Activated T-cell treated with anti-CD3 and anti-CD28 coated beads, Interleukin-2, amount 50 U/mL, for 48 hours (primary cell): ENCODE results near the gene LIMD2.

ENCODE experiments used
- DNase-seq, 2 experiments: peaks; one replicate each; pipeline ENCODE4 v3.0.0-alpha.2; 2020

Gene LIMD2

DNA sequence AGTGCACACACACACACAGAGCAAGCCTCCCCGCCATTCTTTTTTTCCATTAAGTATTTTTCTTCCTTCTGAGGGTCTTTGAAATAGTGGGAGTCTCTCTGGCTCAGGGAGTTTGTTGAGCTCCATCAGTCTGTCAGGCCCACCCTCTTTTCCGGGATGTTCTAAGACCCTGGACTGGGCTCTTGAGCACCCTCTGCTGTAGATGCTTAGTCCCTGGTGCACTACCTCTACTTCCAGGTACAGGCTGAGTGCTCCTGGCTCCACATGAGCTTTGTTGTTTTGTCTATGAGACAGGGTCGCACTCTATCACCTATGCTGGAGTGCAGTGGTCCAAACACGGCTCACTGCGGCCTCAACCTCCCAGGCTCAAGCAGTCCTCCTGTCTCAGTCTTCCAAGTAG lies 20.7 kb downstream of the LIMD2 start:
- DNase-seq = no peak

DNA sequence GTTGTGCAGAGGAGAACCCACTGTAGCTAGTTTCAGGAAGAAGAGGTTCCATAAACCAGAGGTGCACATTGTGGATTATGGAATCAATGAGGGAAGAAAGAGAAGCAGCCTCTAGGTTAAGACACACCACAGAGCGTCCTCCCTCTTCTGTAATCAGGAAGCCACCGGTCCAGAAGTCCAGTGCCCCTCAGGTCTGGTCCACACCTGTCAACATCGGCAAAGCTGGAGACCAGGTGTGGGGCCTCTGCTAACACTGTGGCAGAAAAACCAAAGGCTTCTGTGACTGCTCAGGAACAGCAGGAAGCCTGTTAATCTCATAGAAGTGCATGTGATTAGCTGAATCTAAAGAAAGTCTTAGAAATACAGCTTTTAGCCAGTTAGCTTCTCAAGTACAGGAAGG lies 23.3 kb downstream of the LIMD2 start:
- no peak for DNase-seq

DNA sequence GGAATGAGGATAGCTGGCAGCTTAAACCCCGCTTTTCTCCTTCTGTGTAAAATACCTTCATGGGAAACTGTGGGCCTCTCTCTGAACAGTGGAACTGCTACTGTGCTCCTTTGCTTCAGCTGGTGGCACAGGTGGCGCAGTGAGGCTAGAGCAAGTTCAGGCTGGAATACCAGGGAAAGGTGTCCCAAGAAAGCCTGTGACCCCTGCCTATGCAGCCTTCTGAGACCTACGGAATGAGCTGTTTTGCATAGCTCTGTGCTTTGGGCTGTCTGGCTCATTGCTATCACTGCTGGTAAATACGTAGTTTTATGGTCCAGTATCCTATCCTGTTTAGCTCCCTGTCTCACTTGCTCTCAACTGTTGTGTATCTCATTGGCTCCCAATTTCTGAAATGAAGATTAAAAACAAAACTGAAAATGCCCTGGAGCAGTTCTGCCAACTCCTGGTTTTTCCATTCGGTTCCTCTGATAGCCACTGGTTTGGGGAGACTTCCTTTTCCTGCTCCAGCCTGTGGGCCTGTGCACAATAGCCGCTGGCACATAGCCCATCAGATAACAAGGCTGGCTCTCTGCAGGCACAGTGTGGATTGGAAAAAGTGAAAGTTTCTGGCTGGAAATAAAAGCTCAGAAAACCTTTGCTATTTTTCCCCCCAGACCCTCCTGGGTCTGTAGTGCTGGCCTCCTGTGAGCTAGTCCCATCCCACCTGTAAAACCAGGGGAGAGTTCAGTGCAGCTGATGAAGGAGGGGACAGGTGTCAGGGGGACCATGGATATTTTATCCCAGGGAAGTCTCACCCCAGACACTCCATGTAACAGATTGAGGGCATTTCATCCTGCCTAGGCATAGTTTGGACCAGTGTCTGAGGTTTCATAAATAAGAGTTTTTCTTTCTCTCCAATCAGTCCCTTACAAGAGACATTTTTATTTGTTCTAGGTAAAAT lies 24.0 kb downstream of the LIMD2 start:
- no peak for DNase-seq

DNA sequence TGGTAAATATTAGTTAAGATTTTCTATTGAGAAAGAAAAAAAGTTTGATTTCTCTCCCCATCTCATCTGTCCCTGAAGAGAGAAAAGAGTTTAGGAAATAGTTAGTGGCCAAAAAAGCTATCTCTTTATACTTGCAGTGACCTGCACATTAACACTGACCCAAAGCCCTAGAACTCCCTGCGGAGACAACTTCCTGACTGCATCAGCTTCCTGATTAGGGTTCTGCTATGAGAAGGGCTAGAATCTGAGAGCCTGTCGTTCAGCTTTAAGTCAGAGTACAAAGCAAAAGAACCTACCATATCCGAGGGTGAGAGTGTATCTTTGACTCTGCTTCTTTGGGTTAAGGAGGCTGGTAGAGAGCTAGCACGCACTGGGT lies 24.7 kb downstream of the LIMD2 start:
- no peak for DNase-seq

DNA sequence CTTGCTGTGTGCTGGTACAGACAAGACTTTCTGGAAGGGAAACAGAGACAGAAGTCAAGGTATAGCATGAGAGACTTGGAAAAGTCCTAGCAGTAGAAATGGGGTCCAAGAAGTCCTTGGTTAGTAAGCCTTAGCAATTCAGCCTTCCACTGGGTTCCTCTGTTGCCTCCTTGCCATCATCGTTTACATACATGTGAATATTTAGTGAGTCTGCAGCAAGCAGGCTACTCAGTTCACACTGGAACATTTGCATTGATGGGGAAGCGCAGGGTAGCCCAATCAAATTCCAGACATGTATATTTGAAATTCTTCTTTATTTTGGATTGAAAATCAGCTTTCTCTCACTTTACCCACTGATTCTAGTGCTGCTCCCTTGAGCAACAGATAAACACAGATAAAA lies 27.1 kb downstream of the LIMD2 start:
- no peak for DNase-seq

DNA sequence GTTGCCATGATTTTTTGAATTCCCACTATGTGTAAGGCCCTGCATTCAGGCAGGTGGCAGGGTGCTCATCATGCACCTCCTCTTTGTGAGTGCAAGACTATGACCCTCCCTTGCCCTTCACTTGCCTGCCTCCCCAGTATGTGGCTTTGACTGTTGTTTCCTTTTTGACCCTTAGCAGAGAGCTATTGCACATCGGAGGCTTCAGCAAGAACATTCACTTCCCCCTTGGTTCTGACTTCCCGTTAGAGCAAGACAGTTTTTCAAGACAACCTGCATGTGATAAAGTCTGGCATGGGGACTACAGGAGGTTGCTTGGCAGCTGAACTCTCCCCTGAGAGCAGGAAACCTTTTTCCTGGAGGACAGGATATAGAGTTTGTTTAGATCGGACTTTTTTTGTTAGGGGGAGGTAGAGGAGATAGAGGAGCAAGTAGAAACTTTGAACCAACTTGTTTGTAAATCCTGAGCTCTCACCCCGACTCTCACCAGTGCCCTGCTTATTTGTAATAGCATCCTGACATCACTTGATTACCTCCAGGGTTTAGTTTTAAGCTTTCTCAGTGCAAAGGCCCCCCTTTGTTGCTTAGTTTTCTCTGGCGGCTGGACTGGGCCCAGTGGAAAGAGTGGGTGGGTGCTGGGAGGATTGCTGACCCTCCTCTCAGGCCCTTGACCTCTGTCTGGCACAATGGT lies 34.3 kb downstream of the LIMD2 start:
- DNase-seq = no peak

DNA sequence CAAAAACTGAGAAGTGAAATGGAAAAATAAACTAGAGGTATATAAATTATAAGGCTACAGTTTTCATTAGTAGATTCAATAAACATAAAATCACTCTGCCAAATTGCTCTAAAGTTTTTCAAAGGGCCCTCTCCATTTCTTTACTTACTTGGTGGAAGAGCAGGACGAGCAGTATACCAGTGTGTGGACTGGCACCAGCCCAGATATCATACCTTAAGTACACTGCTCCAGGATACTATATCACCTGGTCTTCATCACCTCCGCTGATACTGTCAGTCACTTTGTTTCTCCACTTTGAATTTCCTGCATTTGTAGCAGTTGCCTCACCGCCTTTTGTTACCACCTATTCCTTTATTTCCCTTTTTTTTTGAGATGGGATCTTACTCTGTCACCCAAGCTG lies 40.1 kb downstream of the LIMD2 start:
- DNase-seq = no peak

DNA sequence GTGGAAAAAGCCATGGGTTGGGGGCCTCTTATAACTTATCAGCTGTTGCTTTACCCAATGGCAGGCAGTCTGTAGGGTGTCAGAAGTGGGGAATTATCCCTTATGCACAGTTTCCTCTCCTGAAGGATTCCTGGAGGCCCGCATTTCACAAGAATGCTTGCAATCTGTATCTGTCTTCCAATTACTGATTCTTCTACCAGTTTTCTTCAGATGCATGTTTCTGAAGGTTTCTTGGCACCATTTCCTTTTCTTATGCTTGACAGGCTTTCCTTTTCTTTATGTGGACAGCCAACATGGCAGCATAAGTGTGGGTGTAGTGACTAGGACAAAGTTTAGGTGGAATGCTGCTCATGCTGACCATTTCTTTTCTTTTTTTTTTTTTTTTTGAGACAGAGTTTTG lies 41.6 kb downstream of the LIMD2 start:
- no peak for DNase-seq

DNA sequence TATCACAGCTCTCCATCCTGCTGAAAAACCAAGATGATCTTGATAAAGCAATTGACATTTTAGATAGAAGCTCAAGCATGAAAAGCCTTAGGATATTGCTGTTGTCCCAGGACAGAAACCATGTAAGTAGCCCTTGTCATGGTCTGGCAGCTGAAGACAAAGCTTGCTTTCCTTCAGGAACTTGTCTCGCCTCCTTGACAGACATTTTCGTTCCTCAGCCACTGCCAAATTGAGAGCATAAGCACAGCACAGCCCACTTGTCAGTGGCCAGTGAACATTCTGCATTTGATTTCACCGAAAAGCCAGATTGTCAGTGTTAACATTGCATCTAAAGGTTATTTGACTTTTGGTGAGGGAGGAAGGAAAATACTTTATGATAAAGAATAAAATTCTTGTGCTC lies 42.1 kb downstream of the LIMD2 start:
- no peak for DNase-seq

DNA sequence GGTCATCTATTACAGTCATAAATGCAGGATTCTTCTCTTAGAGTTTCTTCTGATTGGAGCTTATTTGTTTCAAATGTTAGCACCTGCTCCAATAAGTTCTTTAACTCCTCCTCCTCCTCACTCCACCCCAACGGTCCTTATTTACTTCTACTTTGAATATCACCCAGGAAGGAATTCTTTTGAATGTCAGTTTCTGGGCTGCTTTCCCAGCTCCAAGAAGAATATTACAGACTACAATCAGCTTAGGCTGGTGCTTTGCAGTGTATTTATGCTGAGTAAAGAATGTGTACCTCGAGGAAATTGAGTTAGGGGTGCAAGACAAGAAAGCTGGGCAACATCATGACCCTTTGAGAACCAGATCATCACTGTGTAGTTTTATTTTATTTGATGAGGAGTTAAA lies 46.9 kb downstream of the LIMD2 start:
- DNase-seq = no peak

DNA sequence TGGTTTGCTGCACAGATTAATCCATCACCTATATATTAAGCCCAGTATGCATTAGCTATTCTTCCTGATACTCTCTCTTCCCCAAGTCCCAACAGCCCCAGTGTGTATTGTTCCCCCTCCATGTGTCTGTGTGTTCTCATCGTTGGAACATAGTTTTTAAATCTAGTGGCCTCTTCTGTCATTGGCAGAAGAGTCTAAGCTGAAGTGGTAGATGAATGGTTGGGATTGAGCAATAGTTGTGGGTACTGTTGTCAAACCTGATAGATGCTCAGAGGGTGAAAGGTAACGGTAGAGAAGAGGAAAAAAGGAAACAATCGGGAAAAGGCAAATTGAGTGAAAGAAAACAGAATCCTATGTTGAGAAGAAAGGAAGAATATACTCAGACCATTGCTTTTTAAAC lies 47.8 kb downstream of the LIMD2 start:
- no peak for DNase-seq

DNA sequence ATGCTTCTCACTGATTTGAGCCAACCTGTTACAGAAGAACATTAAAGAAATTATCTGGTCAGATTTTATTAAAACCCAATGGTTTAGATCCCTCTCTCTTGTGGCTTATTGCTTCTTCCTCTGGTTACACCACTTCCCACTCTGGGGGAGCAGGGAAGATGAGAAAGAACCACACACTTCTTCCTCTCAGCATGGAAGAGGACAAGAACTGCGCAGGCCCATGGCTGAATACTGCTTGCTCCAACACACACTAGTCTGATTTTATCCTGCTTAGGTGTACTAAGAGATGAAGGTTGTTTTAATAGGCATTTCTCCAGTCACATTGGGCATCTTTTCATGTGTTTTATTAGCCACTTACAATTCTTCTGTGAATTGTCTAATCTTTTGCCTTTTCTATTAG lies 50.1 kb downstream of the LIMD2 start:
- no peak for DNase-seq

DNA sequence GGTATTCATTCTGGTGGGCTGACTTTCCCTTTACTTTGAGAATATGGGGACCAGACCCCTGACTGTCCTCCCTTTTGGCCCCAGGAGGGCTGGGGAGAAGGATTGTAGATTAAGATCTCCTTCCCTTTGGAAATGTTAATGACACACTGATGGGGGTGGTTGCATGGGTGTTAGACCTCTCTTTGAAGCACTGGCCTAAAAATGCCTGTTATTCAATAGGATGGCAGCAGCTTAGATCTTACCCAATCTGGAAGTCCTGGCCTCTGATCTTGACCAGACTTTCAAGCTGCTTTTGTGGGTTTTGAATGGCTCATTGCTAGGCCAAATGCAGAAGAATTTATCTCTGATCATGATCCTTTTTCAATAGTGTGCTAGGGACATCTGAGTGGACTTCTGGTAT lies 52.0 kb downstream of the LIMD2 start:
- DNase-seq = no peak

DNA sequence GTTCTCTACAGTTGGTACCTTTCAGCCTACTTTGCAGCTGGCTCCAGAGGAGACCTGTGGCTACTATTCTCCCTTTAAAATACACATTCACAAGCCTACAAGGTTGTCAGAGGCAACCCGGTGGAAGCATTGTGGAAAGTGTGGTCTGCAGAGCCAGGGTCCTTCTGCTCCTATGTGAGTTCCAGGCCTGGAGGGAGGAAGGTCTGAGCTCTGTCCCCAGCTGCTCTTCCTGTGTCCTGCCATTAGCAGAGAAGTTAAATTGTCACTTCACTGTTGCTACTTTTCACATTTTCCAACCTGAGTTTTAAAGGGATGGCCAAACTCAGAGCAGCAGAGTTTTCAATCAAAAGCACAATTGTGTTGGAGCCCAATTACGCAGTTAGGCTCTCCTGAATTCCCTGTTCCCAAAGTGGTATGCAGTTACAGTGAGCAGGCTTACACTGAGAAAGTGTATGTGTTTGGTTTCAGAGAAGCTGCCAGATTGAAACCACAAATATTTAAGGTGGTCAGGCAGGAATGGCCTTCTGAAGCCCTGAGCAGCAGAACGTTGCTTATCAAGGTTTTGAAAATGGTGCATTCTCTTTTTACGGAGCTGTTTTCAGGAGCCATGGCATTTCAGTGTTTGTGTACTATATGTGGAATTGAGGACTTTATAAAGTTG lies 52.7 kb downstream of the LIMD2 start:
- DNase-seq = no peak

DNA sequence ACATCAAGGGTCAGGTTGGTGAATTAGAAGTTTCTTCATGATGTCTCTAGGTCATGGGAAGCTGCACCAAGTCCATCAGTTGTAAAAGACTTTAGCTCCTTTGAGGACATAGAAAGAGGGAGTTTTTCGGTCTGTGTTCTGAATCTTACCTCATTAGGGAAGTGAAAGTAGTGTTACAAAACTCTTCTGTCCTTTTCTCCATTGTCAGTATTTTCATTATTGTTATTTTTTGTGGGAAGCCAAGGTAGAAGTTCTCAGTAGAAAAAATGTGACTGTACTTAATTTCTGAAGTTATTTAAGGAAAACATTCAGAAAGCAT lies 53.5 kb downstream of the LIMD2 start:
- DNase-seq = no peak
